Measurements from ENCODE around the gene WDR62. TPM values are rescaled to one million over a fixed set of nuclear protein-coding genes. Genes with fewer than 3 reads are reported as not detected.

The WDR62 gene
- total and polyA plus RNA-seq, 2 of the 8 experiments (the other 6 are each of a cell fraction or from before 2014, with no cell fraction given) = 28.2 to 39.5 TPM

- TF ChIP-seq RFX5 (IDR thresholded peaks at IDR 0.05; ENCODE audit: borderline replicate concordance, low read depth, low read length) (no peak), BCL11A (IDR thresholded peaks at IDR 0.05; ENCODE audit: low read depth in 2 of 2, low read length in 2 of 2) (no peak), CBX5 (IDR thresholded peaks at IDR 0.05; ENCODE audit: low read depth, low read length) (no peak), RBBP5 (IDR thresholded peaks at IDR 0.05; ENCODE audit: borderline replicate concordance, low read depth, low read length) (peak; percentile 36; the same call in 1 of the 2 replicates), E2F6 (IDR thresholded peaks at IDR 0.05) (no peak; the same call in none of the 2 replicates), YY1 (IDR thresholded peaks at IDR 0.05; ENCODE audit: low read depth, low read length) (no peak), TAF1 (IDR thresholded peaks at IDR 0.05; ENCODE audit: low read depth, low read length) (peak; percentile 82), EP300 (IDR thresholded peaks at IDR 0.05; ENCODE audit: borderline replicate concordance in 1 of 2, low read depth in 2 of 2, low read length in 2 of 2) (no peak), RNF2 (IDR thresholded peaks at IDR 0.05; ENCODE audit: borderline replicate concordance, low read depth, low read length, missing control alignments, poor library complexity, severe bottlenecking) (no peak), POLR2AphosphoS5 (IDR thresholded peaks at IDR 0.05; ENCODE audit: low read depth, low read length) (peak; percentile 89), CEBPB (IDR thresholded peaks at IDR 0.05; ENCODE audit: low read depth, low read length) (no peak), JUN (IDR thresholded peaks at IDR 0.05; ENCODE audit: low read depth, low read length) (no peak), EGR1 (IDR thresholded peaks at IDR 0.05; ENCODE audit: borderline replicate concordance, low read depth, low read length) (no peak), SAP30 (IDR thresholded peaks at IDR 0.05; ENCODE audit: insufficient read depth, insufficient replicate concordance, low read length) (no peak), TEAD4 (IDR thresholded peaks at IDR 0.05; ENCODE audit: low read depth, low read length) (no peak), FOSL1 (IDR thresholded peaks at IDR 0.05; ENCODE audit: insufficient read depth, low read depth, low read length) (no peak), KDM4A (IDR thresholded peaks at IDR 0.05; ENCODE audit: low read depth, low read length, severe bottlenecking) (peak; percentile 22), SIX5 (IDR thresholded peaks at IDR 0.05; ENCODE audit: low read depth, low read length) (no peak), POU5F1 (IDR thresholded peaks at IDR 0.05; ENCODE audit: low read depth, low read length) (no peak), SP4 (IDR thresholded peaks at IDR 0.05; ENCODE audit: low read length) (peak; percentile 69; the same call in 1 of the 2 replicates)
Measured at GRCh38 chr19:36054119-36054732, 471 bp upstream of the WDR62 start, which contains the start of gene THAP8 (continued).
